DOHH2 (cell line): Measurements from ENCODE around the gene PPP4R4.

Experiments used
- EZH2phosphoT487 ChIP-seq: fragments of 200-600 bp; sonication (generic); IDR thresholded peaks from 2 replicates; pipeline ENCODE4 v1.6.1; 2017; ENCODE audit warnings: borderline replicate concordance, mild to moderate bottlenecking, antibody characterized with exemption, low read length, moderate library complexity, mixed read lengths
- TF ChIP-seq, protein P1 (sequence below): fragments of 200-600 bp; sonication (generic); IDR thresholded peaks from one replicate; pipeline ENCODE4 v1.5.1; 2014; ENCODE audit warnings: antibody characterized with exemption, mild to moderate bottlenecking, low read depth, low read length; ENCODE audit not compliant: poor library complexity, severe bottlenecking

DNA sequence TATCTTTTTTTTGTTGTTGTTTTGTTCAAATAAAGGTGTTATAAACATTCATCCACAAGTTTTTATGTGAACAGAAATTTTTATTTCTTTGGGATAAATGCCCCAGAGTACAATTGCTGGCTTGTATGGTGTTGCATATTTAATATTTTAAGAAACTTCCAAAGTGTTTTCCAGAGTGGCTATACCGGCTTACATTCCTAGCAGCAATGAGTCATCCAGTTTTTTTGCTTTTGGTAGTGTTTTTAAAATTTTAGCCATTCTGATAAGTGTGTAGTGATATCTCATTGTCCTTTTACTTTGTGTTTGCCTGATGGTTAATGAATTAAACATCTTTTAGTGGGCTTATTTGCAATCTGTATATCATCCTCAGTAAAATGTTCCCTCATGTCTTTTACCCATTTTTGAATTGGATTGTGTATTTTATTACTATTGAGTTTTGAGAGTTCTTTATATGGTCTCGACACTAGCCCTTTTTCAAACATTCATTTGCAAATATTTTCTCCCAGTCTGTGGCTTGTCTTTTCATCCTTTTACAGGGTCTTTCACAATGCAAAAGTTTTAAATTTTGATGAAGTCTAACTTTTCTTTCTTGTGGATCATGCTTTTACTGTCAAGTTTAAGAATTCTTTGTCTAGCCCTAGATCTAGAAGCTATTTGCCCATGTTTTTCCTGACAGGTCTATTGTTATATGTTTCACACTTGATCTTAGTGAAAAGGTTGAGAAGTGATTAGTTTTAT is 29.5 kb downstream of the PPP4R4 start:
- TF ChIP-seq, protein P1, sequence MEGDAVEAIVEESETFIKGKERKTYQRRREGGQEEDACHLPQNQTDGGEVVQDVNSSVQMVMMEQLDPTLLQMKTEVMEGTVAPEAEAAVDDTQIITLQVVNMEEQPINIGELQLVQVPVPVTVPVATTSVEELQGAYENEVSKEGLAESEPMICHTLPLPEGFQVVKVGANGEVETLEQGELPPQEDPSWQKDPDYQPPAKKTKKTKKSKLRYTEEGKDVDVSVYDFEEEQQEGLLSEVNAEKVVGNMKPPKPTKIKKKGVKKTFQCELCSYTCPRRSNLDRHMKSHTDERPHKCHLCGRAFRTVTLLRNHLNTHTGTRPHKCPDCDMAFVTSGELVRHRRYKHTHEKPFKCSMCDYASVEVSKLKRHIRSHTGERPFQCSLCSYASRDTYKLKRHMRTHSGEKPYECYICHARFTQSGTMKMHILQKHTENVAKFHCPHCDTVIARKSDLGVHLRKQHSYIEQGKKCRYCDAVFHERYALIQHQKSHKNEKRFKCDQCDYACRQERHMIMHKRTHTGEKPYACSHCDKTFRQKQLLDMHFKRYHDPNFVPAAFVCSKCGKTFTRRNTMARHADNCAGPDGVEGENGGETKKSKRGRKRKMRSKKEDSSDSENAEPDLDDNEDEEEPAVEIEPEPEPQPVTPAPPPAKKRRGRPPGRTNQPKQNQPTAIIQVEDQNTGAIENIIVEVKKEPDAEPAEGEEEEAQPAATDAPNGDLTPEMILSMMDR, result no peak
- no peak for TF ChIP-seq EZH2phosphoT487
